Bone marrow (tissue), 2 donors: ENCODE results near the gene BMP7.

Experiments
- DNase-seq, 2 donors: peaks; one replicate each; lab custom pipeline; 2025; lab: John Stamatoyannopoulos, UW

The BMP7 gene

GRCh38 chr20:57146155-57146554 lies 120.3 kb downstream of the BMP7 start:
- no peak for DNase-seq

- DNase-seq = no peak
These were observed 121.3 kb downstream of the BMP7 start for GRCh38 chr20:57145089-57145631.

GRCh38 chr20:57143173-57143572 lies 123.3 kb downstream of the BMP7 start:
- no peak for DNase-seq

- no peak for DNase-seq
These were observed 123.8 kb downstream of the BMP7 start for GRCh38 chr20:57142667-57143066.

GRCh38 chr20:57141492-57141891 lies 124.9 kb downstream of the BMP7 start:
- DNase-seq = no peak

- no peak for DNase-seq
These were observed 126.0 kb downstream of the BMP7 start for GRCh38 chr20:57140416-57140965.

- no peak for DNase-seq
These were observed 126.9 kb downstream of the BMP7 start for GRCh38 chr20:57139342-57140093.

- DNase-seq = no peak
These were observed 128.0 kb downstream of the BMP7 start for GRCh38 chr20:57138198-57138995.

GRCh38 chr20:57137676-57138075 lies 128.8 kb downstream of the BMP7 start:
- no peak for DNase-seq

GRCh38 chr20:57136734-57137133 lies 129.7 kb downstream of the BMP7 start:
- no peak for DNase-seq

GRCh38 chr20:57135875-57136274 lies 130.6 kb downstream of the BMP7 start:
- no peak for DNase-seq

GRCh38 chr20:57134804-57135203 lies 131.6 kb downstream of the BMP7 start:
- DNase-seq = no peak

GRCh38 chr20:57133926-57134650 lies 132.4 kb downstream of the BMP7 start:
- DNase-seq = no peak

GRCh38 chr20:57131601-57132391 lies 134.6 kb downstream of the BMP7 start:
- DNase-seq = no peak

GRCh38 chr20:57131077-57131476 lies 135.4 kb downstream of the BMP7 start:
- DNase-seq = no peak

GRCh38 chr20:57130160-57130772 lies 136.2 kb downstream of the BMP7 start:
- no peak for DNase-seq

GRCh38 chr20:57129303-57129702 lies 137.1 kb downstream of the BMP7 start:
- no peak for DNase-seq

GRCh38 chr20:57128044-57128757 lies 138.2 kb downstream of the BMP7 start:
- DNase-seq = no peak

GRCh38 chr20:57126481-57127092 lies 139.9 kb downstream of the BMP7 start:
- no peak for DNase-seq
